MCF 10A (cell line): ENCODE results near the gene TGOLN2. TPM values are rescaled to one million over a fixed set of nuclear protein-coding genes. Genes with fewer than 3 reads are reported as not detected.
A peak's percentile ranks its signal among the peaks of the same experiment; 100 is the strongest.

Experiments used
- BruUV-seq: library from RNA; stranded (reverse); fragments of 400-500 nt; replicated peaks from 2 replicates; lab custom pipeline; 2021; lab: Mats Ljungman, UMichigan
- CTCF ChIA-PET: fragments of 300-600 bp; sonication (Branson Sonifier 250); formaldehyde crosslinking; extraction: SDS; loops from one replicate; lab custom pipeline; 2021; ENCODE audit warnings: antibody characterized with exemption, inconsistent platforms; lab: Yijun Ruan, JAX
- POLR2A ChIA-PET: fragments of 300-600, 350-650 bp; sonication (Branson Sonifier 250); formaldehyde crosslinking; extraction: SDS; loops from one replicate; lab custom pipeline; 2020; ENCODE audit warnings: antibody characterized with exemption, inconsistent platforms; lab: Yijun Ruan, JAX
- DNase-seq: peaks from one replicate; pipeline ENCODE4 v3.0.0-alpha.2; 2018; ENCODE audit not compliant: unreplicated experiment
- H3K27ac Mint-ChIP-seq: one replicate; pipeline ENCODE4 v1.8.0; 2022; ENCODE audit warnings: mild to moderate bottlenecking, low read depth, mixed read lengths; ENCODE audit not compliant: unreplicated experiment
- H3K27me3 Mint-ChIP-seq: one replicate; pipeline ENCODE4 v1.8.0; 2022; ENCODE audit warnings: mixed read lengths; ENCODE audit not compliant: insufficient read depth, unreplicated experiment
- H3K36me3 Mint-ChIP-seq: one replicate; pipeline ENCODE4 v1.8.0; 2022; ENCODE audit warnings: mild to moderate bottlenecking, moderate library complexity, mixed read lengths; ENCODE audit not compliant: insufficient read depth, unreplicated experiment
- H3K4me1 Mint-ChIP-seq: one replicate; pipeline ENCODE4 v1.8.0; 2022; ENCODE audit warnings: mixed read lengths; ENCODE audit not compliant: insufficient read depth, unreplicated experiment
- H3K4me3 Mint-ChIP-seq: one replicate; pipeline ENCODE4 v1.8.0; 2022; ENCODE audit warnings: mild to moderate bottlenecking, moderate library complexity, mixed read lengths; ENCODE audit not compliant: unreplicated experiment
- H3K9me3 Mint-ChIP-seq: one replicate; pipeline ENCODE4 v1.8.0; 2022; ENCODE audit warnings: mixed read lengths; ENCODE audit not compliant: unreplicated experiment
- CTCF ChIP-seq: fragments of 200-600 bp; IDR thresholded peaks from one replicate; pipeline ENCODE4 v1.8.0; 2022; ENCODE audit warnings: antibody characterized with exemption, mild to moderate bottlenecking; ENCODE audit not compliant: unreplicated experiment
- intact Hi-C: fragments of 100-400 bp; cut with micrococcal nuclease; formaldehyde crosslinking; loops from 2 replicates; pipeline ENCODE4 v1.14.1; 2022
- total RNA-seq: library from RNA; stranded (reverse); gene quantifications from 2 replicates; pipeline ENCODE4 v1.2.3, GENCODE V29; 2022

Gene TGOLN2
- total RNA-seq, 1 experiment from 2014 or later, result 62.9 TPM

GRCh38 chr2:85329181-85329651 is 1.4 kb upstream of the TGOLN2 start:
- no TSS peak for BruUV-seq
- Mint-ChIP-seq H3K9me3 (no peaks in the 10 kb centered on the region), H3K4me1 (peaks cover 16% of the 10 kb centered on the region), H3K27ac (peak overlapping the region; percentile 94), H3K36me3 (peaks cover 13% of the 10 kb centered on the region), H3K4me3 (no peak overlapping the region), H3K27me3 (no peaks in the 10 kb centered on the region)
- POLR2A ChIA-PET, result interaction anchor here (2.5 to 7.9 kb wide), 4 partner anchors 16 to 210 kb away, joined by 10 to 121 read pairs (median 32); partner anchors contain the start of genes ELMOD3, MAT2A and RETSAT
- DNase-seq, result no peak
- CTCF ChIA-PET, result interaction anchor here (0.7 kb wide), 2 partner anchors 24 to 99 kb away, joined by 4 read pairs; no protein-coding TSS in a partner anchor
- TF ChIP-seq CTCF, result no peak
- intact Hi-C loops, result no loop called here

GRCh38 chr2:85327160-85327821 is 498 bp downstream of the TGOLN2 start:
- peaks cover 16% of the 10 kb centered on the region for H3K4me1 Mint-ChIP-seq
- CTCF ChIA-PET, result interaction anchor here (0.7 to 1.3 kb wide), 4 partner anchors 15 to 277 kb away, joined by 3 to 6 read pairs (median 3); partner anchors contain the start of gene MAT2A
- no peak for TF ChIP-seq CTCF
- no peak for DNase-seq
- H3K27ac Mint-ChIP-seq, result peak overlapping the region; percentile 94
- peak overlapping the region; percentile 82 for H3K4me3 Mint-ChIP-seq
- TSS peak; percentile 47 for BruUV-seq
- H3K36me3 Mint-ChIP-seq, result peaks cover 32% of the 10 kb centered on the region
- intact Hi-C loops, result no loop called here
- H3K27me3 Mint-ChIP-seq, result no peaks in the 10 kb centered on the region
- no peaks in the 10 kb centered on the region for H3K9me3 Mint-ChIP-seq
- POLR2A ChIA-PET, result interaction anchor here (0.6 to 7.9 kb wide), 36 partner anchors 8 to 445 kb away, joined by 3 to 121 read pairs (median 5); partner anchors contain the start of genes ELMOD3, GGCX, MAT2A and RETSAT

- no peak overlapping the region for H3K27ac Mint-ChIP-seq
- POLR2A ChIA-PET, result interaction anchor here (0.6 to 7.9 kb wide), 29 partner anchors 9 to 445 kb away, joined by 3 to 121 read pairs (median 5); partner anchors contain the start of genes ELMOD3, GGCX, MAT2A and RETSAT
- no peaks in the 10 kb centered on the region for H3K27me3 Mint-ChIP-seq
- peak overlapping the region; percentile 82 for H3K4me3 Mint-ChIP-seq
- no TSS peak for BruUV-seq
- peaks cover 39% of the 10 kb centered on the region for H3K36me3 Mint-ChIP-seq
- no peaks in the 10 kb centered on the region for H3K9me3 Mint-ChIP-seq
- DNase-seq, result no peak
- H3K4me1 Mint-ChIP-seq, result peaks cover 16% of the 10 kb centered on the region
- TF ChIP-seq CTCF, result no peak
- CTCF ChIA-PET, result interaction anchor here (0.5 to 1.3 kb wide), 7 partner anchors 9 to 278 kb away, joined by 3 to 6 read pairs (median 3); partner anchors contain the start of gene MAT2A
- intact Hi-C loops, result no loop called here
Measured at GRCh38 chr2:85326406-85327159, 1.2 kb downstream of the TGOLN2 start.
